Skeletal muscle cell (primary cell): Measurements from ENCODE around the gene CREBL2.
A peak's percentile ranks its signal among the peaks of the same experiment; 100 is the strongest.
"Not testable (repeated sequence)": the region's sequence is repeated elsewhere in the genome, so short reads cannot be mapped to it uniquely, and the experiment has no call there.

Experiments
- DNase-seq: peaks from one replicate; pipeline ENCODE4 v3.0.0-alpha.2; 2010; ENCODE audit warnings: low read depth
- H3K4me3 ChIP-seq: 2 replicates; pipeline ENCODE4 v1.5.1; 2011; ENCODE audit warnings: low read depth, mild to moderate bottlenecking, control low read depth, low read length, moderate library complexity

CREBL2 gene

GRCh38 chr12:12595929-12596328 is 15.7 kb upstream of the CREBL2 start:
- not testable (repeated sequence) for DNase-seq, H3K4me3 ChIP-seq

- H3K4me3 ChIP-seq, DNase-seq: not testable (repeated sequence)
These were observed 15.1 kb upstream of the CREBL2 start for GRCh38 chr12:12596598-12596997.

GRCh38 chr12:12598864-12599263 is 12.8 kb upstream of the CREBL2 start:
- no peak for DNase-seq
- no peak overlapping the region for H3K4me3 ChIP-seq

GRCh38 chr12:12599750-12600643 is 11.7 kb upstream of the CREBL2 start:
- no peak for DNase-seq
- H3K4me3 ChIP-seq, result no peak overlapping the region

- DNase-seq, result no peak
- H3K4me3 ChIP-seq, result no peak overlapping the region
These were observed 11.0 kb upstream of the CREBL2 start for GRCh38 chr12:12600659-12601058.

- no peak overlapping the region for H3K4me3 ChIP-seq
- DNase-seq, result no peak
These were observed 6.9 kb upstream of the CREBL2 start for GRCh38 chr12:12604740-12605139.

GRCh38 chr12:12606781-12607589 is 4.7 kb upstream of the CREBL2 start:
- no peak overlapping the region for H3K4me3 ChIP-seq
- no peak for DNase-seq

GRCh38 chr12:12608557-12608957 is 3.1 kb upstream of the CREBL2 start:
- H3K4me3 ChIP-seq, result no peak overlapping the region
- no peak for DNase-seq

GRCh38 chr12:12609692-12610091 is 2.0 kb upstream of the CREBL2 start:
- H3K4me3 ChIP-seq, result no peak overlapping the region
- DNase-seq, result no peak

GRCh38 chr12:12610711-12611110 is 965 bp upstream of the CREBL2 start:
- DNase-seq, result no peak
- no peak overlapping the region for H3K4me3 ChIP-seq

- peak; percentile 37 for DNase-seq
- H3K4me3 ChIP-seq, result peak overlapping the region; percentile 68
These were observed 682 bp downstream of the CREBL2 start for GRCh38 chr12:12612358-12612757.

- no peak overlapping the region for H3K4me3 ChIP-seq
- no peak for DNase-seq
These were observed 1.7 kb downstream of the CREBL2 start for GRCh38 chr12:12613344-12613743.

GRCh38 chr12:12614342-12614741 is 2.7 kb downstream of the CREBL2 start:
- H3K4me3 ChIP-seq, result no peak overlapping the region
- no peak for DNase-seq

GRCh38 chr12:12616512-12617310 is 5.0 kb downstream of the CREBL2 start:
- H3K4me3 ChIP-seq, result no peak overlapping the region
- DNase-seq, result no peak

GRCh38 chr12:12618064-12618463 is 6.4 kb downstream of the CREBL2 start:
- not testable (repeated sequence) for H3K4me3 ChIP-seq, DNase-seq

- no peak overlapping the region for H3K4me3 ChIP-seq
- no peak for DNase-seq
These were observed 9.1 kb downstream of the CREBL2 start for GRCh38 chr12:12620730-12621315.

GRCh38 chr12:12622418-12622817 is 10.7 kb downstream of the CREBL2 start:
- H3K4me3 ChIP-seq, result no peak overlapping the region

GRCh38 chr12:12624498-12624992 is 12.9 kb downstream of the CREBL2 start:
- no peak overlapping the region for H3K4me3 ChIP-seq
- no peak for DNase-seq

More at GRCh38 chr12:12622418-12622817, 10.7 kb downstream of the CREBL2 start:
- DNase-seq, result no peak

GRCh38 chr12:12626471-12626870 is 14.8 kb downstream of the CREBL2 start:
- DNase-seq, result no peak

More at GRCh38 chr12:12626471-12626870, 14.8 kb downstream of the CREBL2 start:
- H3K4me3 ChIP-seq, result no peak overlapping the region
